Inflammatory macrophage treated with lipopolysaccharide for 1 hour (primary cell): ENCODE measurements around the gene ELP4.
"Not testable (repeated sequence)": the region's sequence is repeated elsewhere in the genome, so short reads cannot be mapped to it uniquely, and the experiment has no call there.

ENCODE experiments used
- DNase-seq, 2 donors: peaks; one replicate each; pipeline ENCODE4 v3.0.0-alpha.2; 2020 to 2022

Gene ELP4

GRCh38 chr11:31558001-31558400 is 48.4 kb downstream of the ELP4 start:
- DNase-seq, result no peak

DNA sequence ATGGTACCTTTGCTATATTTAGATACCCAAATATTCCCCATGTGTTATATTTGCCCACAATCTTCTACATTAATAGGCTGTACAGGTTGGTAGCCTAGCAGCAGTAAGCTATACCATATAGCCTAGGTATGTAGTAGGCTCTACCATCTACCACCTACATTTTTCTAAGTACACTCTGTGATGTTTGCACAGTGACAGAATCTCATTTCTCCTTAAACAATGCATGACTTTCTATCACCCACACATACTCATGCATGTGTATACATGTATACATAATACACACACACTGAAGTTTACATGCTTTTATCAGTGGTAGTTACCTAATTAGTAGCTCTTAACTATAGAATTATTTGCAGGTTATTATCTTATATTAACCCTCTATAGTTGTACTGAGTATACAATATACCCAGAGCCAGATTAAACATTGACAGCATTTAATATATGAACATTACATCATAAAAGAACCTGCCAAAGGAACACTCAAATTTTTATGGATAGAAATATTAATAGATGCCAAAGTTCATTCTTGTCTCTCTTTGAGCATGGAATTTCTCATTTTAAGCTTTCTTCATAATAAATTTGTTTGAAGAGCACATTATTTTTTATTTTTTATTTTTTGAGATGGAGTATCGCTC is 51.4 kb downstream of the ELP4 start:
- no peak for DNase-seq

DNA sequence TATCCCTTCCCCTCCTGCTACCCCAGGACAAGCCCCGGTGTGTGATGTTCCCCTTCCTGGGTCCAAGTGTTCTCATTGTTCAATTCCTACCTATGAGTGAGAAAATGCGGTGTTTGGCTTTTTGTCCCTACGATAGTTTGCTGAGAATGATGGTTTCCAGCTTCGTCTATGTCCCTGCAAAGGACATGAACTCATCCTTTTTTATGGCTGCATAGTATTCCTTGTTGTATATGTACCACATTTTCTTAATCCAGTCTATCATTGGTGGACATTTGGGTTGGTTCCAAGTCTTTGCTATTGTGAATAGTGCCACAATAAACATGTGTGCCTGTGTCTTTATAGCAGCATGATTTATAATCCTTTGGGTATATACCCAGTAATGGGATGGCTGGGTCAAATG is 55.0 kb downstream of the ELP4 start:
- DNase-seq, result not testable (repeated sequence)

DNA sequence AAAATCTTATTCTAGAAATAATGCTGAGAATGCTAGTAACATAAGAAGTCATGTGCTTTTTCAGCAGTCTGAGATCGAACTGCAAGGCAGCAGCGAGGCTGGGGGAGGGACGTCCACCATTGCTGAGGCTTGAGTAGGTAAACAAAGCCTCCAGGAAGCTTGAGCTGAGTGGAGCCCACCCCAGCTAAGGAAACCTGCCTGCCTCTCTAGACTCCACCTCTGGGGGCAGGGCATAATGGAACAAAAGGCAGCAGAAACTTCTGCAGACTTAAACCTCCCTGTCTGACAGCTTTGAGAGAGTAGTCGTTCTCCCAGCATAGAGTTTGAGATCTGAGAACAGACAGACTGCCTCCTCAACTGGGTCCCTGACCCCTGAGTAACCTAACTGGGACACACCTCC is 64.6 kb downstream of the ELP4 start:
- DNase-seq, result not testable (repeated sequence)

- DNase-seq, result not testable (repeated sequence)
These were observed 66.2 kb downstream of the ELP4 start for GRCh38 chr11:31575764-31576163.

DNA sequence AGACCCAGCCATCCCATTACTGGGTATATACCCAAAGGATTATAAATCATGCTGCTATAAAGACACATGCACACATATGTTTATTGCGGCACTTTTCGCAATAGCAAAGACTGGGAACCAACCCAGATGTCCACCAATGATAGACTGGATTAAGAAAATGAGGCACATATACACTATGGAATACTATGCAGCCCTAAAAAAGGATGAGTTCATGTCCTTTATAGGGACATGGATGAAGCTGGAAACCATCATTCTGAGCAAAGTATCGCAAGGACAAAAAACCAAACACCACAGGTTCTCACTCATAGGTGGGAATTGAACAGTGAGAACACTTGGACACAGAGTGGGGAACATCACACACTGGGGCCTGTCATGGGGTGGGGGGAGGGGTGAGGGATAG is 69.8 kb downstream of the ELP4 start:
- DNase-seq, result not testable (repeated sequence)

GRCh38 chr11:31582697-31583096 is 73.1 kb downstream of the ELP4 start:
- DNase-seq, result no peak

GRCh38 chr11:31598454-31598853 is 88.9 kb downstream of the ELP4 start:
- no peak for DNase-seq

- no peak for DNase-seq
These were observed 92.2 kb downstream of the ELP4 start for GRCh38 chr11:31601635-31602282.

- no peak for DNase-seq
These were observed 97.3 kb downstream of the ELP4 start for GRCh38 chr11:31606893-31607292.

GRCh38 chr11:31607914-31608313 is 98.3 kb downstream of the ELP4 start:
- DNase-seq, result no peak

GRCh38 chr11:31608995-31609394 is 99.4 kb downstream of the ELP4 start:
- no peak for DNase-seq

DNA sequence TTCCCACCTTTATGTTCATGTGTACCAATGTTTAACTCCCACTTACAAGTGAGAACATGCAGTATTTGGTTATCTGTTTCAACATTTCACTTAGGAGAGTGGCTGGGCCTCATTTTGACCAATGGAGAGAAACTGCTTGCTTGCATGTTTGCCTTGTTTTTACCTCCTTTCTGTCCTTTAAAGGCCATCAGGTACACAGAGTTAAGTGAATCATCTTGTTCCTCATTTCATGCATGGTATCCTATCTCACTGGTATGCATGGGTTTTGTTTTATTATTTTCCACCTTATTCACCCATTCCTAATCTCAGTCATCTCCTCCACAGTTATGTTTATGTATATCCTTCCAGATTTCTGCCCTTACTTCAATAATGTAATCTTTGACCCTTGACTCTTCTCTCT is 101.0 kb downstream of the ELP4 start:
- no peak for DNase-seq

- DNase-seq, result no peak
These were observed 107.7 kb downstream of the ELP4 start for GRCh38 chr11:31617246-31617645.

- DNase-seq, result no peak
These were observed 110.4 kb downstream of the ELP4 start for GRCh38 chr11:31619980-31620379.

DNA sequence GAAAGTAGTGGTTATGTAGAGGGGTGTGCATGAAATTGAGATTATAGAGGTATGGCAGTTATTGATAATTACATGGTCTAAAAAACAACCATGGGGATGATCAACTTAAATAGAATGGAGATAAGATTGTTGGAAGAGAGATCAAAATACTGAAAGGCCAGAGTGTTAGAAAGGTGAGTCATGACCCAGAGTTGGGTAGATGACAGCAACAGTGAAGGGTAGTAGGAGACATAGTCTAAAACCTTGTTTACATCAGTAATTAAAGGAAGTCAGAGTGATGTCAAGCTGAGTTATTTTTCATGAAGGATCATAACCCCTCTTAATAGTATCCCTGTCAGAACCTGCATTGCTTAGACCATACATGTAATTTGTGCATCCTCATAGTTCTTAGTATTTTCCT is 110.9 kb downstream of the ELP4 start:
- no peak for DNase-seq

- no peak for DNase-seq
These were observed 116.3 kb downstream of the ELP4 start for GRCh38 chr11:31625868-31626267.

- DNase-seq, result no peak
These were observed 118.5 kb downstream of the ELP4 start for GRCh38 chr11:31628111-31628510.

DNA sequence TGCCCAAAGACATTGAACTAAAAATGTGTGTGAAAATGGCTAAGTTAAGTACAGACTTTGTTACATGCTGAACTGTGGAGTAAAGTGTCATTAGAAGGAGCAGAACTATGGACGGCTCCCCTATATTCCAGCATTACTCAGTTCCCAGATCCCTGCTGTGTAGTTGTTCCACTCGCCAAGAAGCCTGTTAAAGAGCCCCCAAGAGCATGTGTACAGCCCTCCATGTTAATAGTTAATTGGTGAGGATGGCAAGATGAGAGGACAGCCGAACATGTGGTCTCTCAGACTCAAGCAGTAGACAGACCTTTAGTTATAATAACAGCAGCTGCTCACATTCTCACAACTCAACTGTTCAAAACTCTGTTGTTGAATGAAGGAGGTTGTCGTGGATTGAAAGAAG is 127.4 kb downstream of the ELP4 start:
- DNase-seq, result no peak

GRCh38 chr11:31640611-31641010 is 131.0 kb downstream of the ELP4 start:
- DNase-seq, result no peak

DNA sequence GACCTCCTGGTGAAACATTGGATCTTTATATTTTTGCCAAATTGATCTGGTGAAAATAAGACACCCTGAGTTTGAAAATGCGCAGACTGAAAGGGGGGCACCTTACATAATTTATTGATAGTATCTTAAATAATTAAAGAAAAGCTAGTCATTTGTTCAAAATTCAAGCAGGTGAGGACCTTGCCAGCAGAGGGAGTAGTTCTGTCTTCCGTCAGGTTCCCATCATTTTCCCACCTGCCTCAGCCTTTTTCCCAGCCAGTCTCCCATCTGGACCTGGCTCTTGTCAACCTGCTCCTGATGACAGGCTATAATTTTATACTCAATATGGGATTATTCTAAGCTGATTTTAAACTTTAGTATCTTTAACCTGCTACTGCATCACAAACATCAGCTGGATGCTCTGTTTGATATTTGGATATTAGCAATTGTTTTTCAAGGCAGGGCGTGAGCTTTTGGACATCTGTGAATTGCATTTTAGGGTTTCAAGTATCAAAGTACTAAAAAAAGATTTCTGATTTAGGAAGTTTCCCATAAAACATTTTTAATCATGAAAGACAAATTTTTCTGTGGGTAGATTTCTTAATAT is 132.0 kb downstream of the ELP4 start:
- no peak for DNase-seq

DNA sequence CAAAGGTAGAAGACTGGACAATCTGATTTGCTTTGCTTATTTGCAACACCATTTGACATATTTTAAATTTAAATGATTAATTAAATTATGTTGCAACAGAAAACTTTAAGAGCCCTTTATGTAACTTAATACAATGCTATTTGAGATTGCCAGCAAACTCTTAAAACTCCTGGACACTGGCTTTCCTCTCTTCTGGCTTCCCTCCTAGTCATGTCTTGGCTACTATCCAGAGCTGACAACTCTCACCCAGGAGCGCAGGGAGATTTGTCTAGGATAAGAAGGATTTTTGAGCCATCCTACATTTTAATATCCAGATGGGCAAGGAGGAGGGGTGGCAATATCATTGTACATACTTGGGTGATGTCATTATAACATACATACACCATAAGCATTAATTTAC is 134.3 kb downstream of the ELP4 start:
- DNase-seq, result no peak

DNA sequence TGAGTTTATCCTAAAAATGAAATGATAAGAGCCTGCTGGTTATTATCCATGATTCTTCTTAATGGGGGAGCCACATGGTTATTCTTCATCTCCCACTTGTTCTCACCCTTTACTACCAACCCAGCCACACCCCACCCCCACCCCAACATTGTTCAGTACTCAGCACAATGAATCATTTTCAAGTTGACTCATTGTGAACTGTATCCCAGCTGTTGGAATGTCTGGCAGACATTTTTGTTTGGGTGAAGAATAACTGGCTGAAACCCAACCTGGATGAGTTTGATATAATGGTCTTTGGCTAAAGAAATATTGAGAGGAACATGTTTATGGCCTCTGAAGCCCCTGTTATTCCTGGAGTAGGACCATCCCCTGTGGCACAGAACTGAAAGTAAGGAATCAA is 136.2 kb downstream of the ELP4 start:
- no peak for DNase-seq

- DNase-seq, result no peak
These were observed 136.6 kb downstream of the ELP4 start for GRCh38 chr11:31646216-31646615.
